BLaER1 treated with 17β-estradiol and CSF1 and Interleukin-3, amounts not matched to agents 10 nM and 100 nM (cell line): ENCODE measurements around the gene COL9A3.

ENCODE experiments used
- H3K27ac ChIP-seq, 11 experiments: shearing (Covaris generic); formaldehyde crosslinking; 2 replicates each; pipeline ENCODE4 v1.8.1; 2022
- H3K27me3 ChIP-seq, 11 experiments: shearing (Covaris generic); formaldehyde crosslinking; 2 replicates each; pipeline ENCODE4 v1.8.1; 2022
- H3K36me3 ChIP-seq, 11 experiments: shearing (Covaris generic); formaldehyde crosslinking; 2 replicates each; pipeline ENCODE4 v1.8.1; 2022
- H3K4me1 ChIP-seq, 10 experiments: shearing (Covaris generic); formaldehyde crosslinking; 2 replicates each; pipeline ENCODE4 v1.8.1; 2022
- H3K4me2 ChIP-seq, 11 experiments: shearing (Covaris generic); formaldehyde crosslinking; 2 replicates each; pipeline ENCODE4 v1.8.1; 2022
- H3K4me3 ChIP-seq, 10 experiments: shearing (Covaris generic); formaldehyde crosslinking; 2 replicates each; pipeline ENCODE4 v1.8.1; 2022
- H3K9ac ChIP-seq, 11 experiments: shearing (Covaris generic); formaldehyde crosslinking; 2 replicates each; pipeline ENCODE4 v1.8.1; 2022
- H3K9me3 ChIP-seq, 11 experiments: shearing (Covaris generic); formaldehyde crosslinking; replicated peaks in 1 of 11; 2 replicates each; pipeline ENCODE4 v1.8.1; 2022
- H4K20me1 ChIP-seq, 11 experiments: shearing (Covaris generic); formaldehyde crosslinking; 2 replicates each; pipeline ENCODE4 v1.8.1; 2022
- Cebpa-rat ChIP-seq, 11 experiments: shearing (Covaris generic); IDR thresholded peaks; 2 replicates each; pipeline ENCODE4 v1.8.1; 2022

Gene COL9A3

GRCh38 chr20:62832212-62832922 lies 15.5 kb downstream of the COL9A3 start:
- H3K9me3 ChIP-seq: peaks cover 0 to 9% (median 0%) of the 10 kb centered on the region in 11 experiments; a peak in 1 of 22 replicates
- peak overlapping the region in 9 of 11 experiments; percentile 18 to 72 (median 61); a peak in 16 of 22 replicates for H3K27ac ChIP-seq
- H3K27me3 ChIP-seq: peaks cover 0 to 5% (median 0%) of the 10 kb centered on the region in 11 experiments; a peak in 2 of 22 replicates
- H3K4me2 ChIP-seq: peak overlapping the region; percentile 67 to 99 (median 93)
- peaks cover 0 to 11% (median 0%) of the 10 kb centered on the region in 11 experiments; a peak in 3 of 22 replicates for H3K36me3 ChIP-seq
- TF ChIP-seq Cebpa-rat (IDR thresholded peaks at IDR 0.05): no peak
- H3K9ac ChIP-seq: peak overlapping the region in 10 of 11 experiments; percentile 11 to 75 (median 46); a peak in 16 of 22 replicates
- peaks cover 56 to 98% (median 93%) of the 10 kb centered on the region in 10 experiments for H3K4me1 ChIP-seq
- 0 out of 22 replicates have a peak, but pooled peaks cover 0 to 7% (median 0%) of the 10 kb centered on the region in 11 experiments for H4K20me1 ChIP-seq
- H3K4me3 ChIP-seq: peak overlapping the region in 8 of 10 experiments; percentile 14 to 52 (median 20); a peak in 10 of 20 replicates

DNA sequence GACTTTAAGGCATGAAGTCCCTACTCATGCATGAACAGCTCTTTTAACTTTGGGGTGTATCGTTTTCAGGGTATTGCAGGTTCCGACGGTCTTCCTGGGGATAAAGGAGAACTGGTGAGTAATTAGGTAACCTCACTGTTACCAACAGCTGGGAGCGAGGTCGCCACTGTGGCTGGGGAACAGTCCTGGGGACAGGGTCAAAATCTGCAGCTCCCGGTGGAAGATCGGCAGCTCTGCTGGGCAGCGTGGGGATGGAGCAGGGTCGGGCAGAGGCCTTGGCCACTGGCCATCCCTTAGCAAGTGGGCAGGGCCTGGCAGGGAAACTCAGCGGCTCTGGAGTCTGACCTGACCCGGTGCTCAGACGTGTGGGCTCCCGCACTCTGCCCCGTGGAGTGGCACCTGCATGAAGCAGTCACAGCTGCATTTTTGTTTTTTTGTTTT lies 16.1 kb downstream of the COL9A3 start:
- no peak for TF ChIP-seq Cebpa-rat (IDR thresholded peaks at IDR 0.05)
- Histone ChIP-seq H4K20me1 (0 out of 22 replicates have a peak, but pooled peaks cover 0 to 7% (median 0%) of the 10 kb centered on the region in 11 experiments), H3K27me3 (peaks cover 0 to 5% (median 0%) of the 10 kb centered on the region in 11 experiments; a peak in 2 of 22 replicates), H3K4me1 (peaks cover 60 to 98% (median 96%) of the 10 kb centered on the region in 10 experiments), H3K4me2 (peak overlapping the region; percentile 67 to 99 (median 93)), H3K4me3 (peak overlapping the region in 8 of 10 experiments; percentile 14 to 52 (median 20); a peak in 9 of 20 replicates), H3K9ac (peak overlapping the region in 7 of 11 experiments; percentile 39 to 75 (median 61); a peak in 12 of 22 replicates), H3K27ac (peak overlapping the region in 9 of 11 experiments; percentile 18 to 72 (median 51); a peak in 15 of 22 replicates), H3K36me3 (peaks cover 0 to 11% (median 0%) of the 10 kb centered on the region in 11 experiments; a peak in 3 of 22 replicates), H3K9me3 (peaks cover 0 to 9% (median 0%) of the 10 kb centered on the region in 11 experiments; a peak in 1 of 22 replicates)

GRCh38 chr20:62834967-62835730 lies 18.3 kb downstream of the COL9A3 start:
- H4K20me1 ChIP-seq: 0 out of 22 replicates have a peak, but pooled peaks cover 0 to 7% (median 0%) of the 10 kb centered on the region in 11 experiments
- H3K4me2 ChIP-seq: peak overlapping the region in 8 of 11 experiments; percentile 20 to 99 (median 72); a peak in 12 of 22 replicates
- H3K4me3 ChIP-seq: no peak overlapping the region
- H3K36me3 ChIP-seq: peaks cover 0 to 14% (median under 1%) of the 10 kb centered on the region in 11 experiments; a peak in 7 of 22 replicates
- peaks cover 56 to 86% (median 84%) of the 10 kb centered on the region in 10 experiments for H3K4me1 ChIP-seq
- H3K27me3 ChIP-seq: peaks cover 0 to 5% (median 0%) of the 10 kb centered on the region in 11 experiments; a peak in 2 of 22 replicates
- TF ChIP-seq Cebpa-rat (IDR thresholded peaks at IDR 0.05): no peak
- H3K9ac ChIP-seq: no peak overlapping the region
- peaks cover 0 to 9% (median 0%) of the 10 kb centered on the region in 11 experiments; a peak in 1 of 22 replicates for H3K9me3 ChIP-seq
- H3K27ac ChIP-seq: no peak overlapping the region

GRCh38 chr20:62835931-62836861 lies 19.3 kb downstream of the COL9A3 start:
- H3K4me1 ChIP-seq: peaks cover 48 to 77% (median 75%) of the 10 kb centered on the region in 10 experiments
- no peak for TF ChIP-seq Cebpa-rat (IDR thresholded peaks at IDR 0.05)
- H3K27me3 ChIP-seq: 0 out of 22 replicates have a peak, but pooled peaks cover 0 to 4% (median 0%) of the 10 kb centered on the region in 11 experiments
- H4K20me1 ChIP-seq: 0 out of 22 replicates have a peak, but pooled peaks cover 0 to 7% (median 0%) of the 10 kb centered on the region in 11 experiments
- H3K27ac ChIP-seq: peak overlapping the region in 5 of 11 experiments; percentile 0 to 40 (median 21); a peak in 5 of 22 replicates
- peaks cover 0 to 24% (median 10%) of the 10 kb centered on the region in 11 experiments; a peak in 9 of 22 replicates for H3K36me3 ChIP-seq
- no peak overlapping the region for H3K4me3 ChIP-seq
- H3K9ac ChIP-seq: peak overlapping the region in 1 of 11 experiments; percentile 13; a peak in 2 of 22 replicates
- peaks cover 0 to 9% (median 0%) of the 10 kb centered on the region in 11 experiments; a peak in 1 of 22 replicates for H3K9me3 ChIP-seq
- peak overlapping the region; percentile 50 to 99 (median 76) for H3K4me2 ChIP-seq

DNA sequence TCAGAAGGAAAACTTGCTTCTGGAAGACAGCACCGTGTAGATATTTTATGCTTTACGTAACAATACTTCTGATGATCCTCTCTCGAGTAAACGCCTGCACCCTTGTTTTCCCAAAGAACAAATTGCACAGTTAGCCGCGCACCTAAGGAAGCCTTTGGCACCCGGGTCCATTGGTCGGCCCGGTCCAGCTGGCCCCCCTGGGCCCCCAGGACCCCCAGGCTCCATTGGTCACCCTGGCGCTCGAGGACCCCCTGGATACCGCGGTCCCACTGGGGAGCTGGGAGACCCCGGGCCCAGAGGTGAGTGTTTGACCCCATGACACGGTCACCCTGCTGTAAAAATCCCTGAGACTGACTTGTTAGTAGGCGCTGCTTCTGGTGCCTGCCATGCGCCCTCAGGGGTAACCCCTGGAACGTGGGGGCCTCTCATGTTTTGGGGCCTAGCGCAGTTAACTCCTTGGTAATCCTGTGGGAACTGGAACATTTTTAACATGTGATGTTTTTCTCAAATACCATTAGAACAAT lies 20.2 kb downstream of the COL9A3 start:
- Histone ChIP-seq H3K9me3 (peaks cover 0 to 9% (median 0%) of the 10 kb centered on the region in 11 experiments; a peak in 1 of 22 replicates), H4K20me1 (0 out of 22 replicates have a peak, but pooled peaks cover 0 to 5% (median 0%) of the 10 kb centered on the region in 11 experiments), H3K27me3 (0 out of 22 replicates have a peak, but pooled peaks cover 0 to 4% (median 0%) of the 10 kb centered on the region in 11 experiments), H3K4me1 (peaks cover 40 to 69% (median 67%) of the 10 kb centered on the region in 10 experiments), H3K36me3 (peaks cover 0 to 32% (median 10%) of the 10 kb centered on the region in 11 experiments; a peak in 9 of 22 replicates), H3K27ac (peak overlapping the region in 5 of 11 experiments; percentile 2 to 42 (median 21); a peak in 3 of 22 replicates), H3K9ac (no peak overlapping the region), H3K4me3 (no peak overlapping the region), H3K4me2 (peak overlapping the region; percentile 9 to 99 (median 74); a peak in 19 of 22 replicates)
- no peak for TF ChIP-seq Cebpa-rat (IDR thresholded peaks at IDR 0.05)

GRCh38 chr20:62837790-62838127 lies 20.9 kb downstream of the COL9A3 start:
- H3K4me3 ChIP-seq: no peak overlapping the region
- peaks cover 32 to 63% (median 59%) of the 10 kb centered on the region in 10 experiments for H3K4me1 ChIP-seq
- H3K9me3 ChIP-seq: peaks cover 0 to 9% (median 0%) of the 10 kb centered on the region in 11 experiments; a peak in 1 of 22 replicates
- no peak overlapping the region for H3K9ac ChIP-seq
- TF ChIP-seq Cebpa-rat (IDR thresholded peaks at IDR 0.05): no peak; a peak in 1 of 22 replicates
- H3K36me3 ChIP-seq: peaks cover 0 to 32% (median 10%) of the 10 kb centered on the region in 11 experiments; a peak in 9 of 22 replicates
- H3K27me3 ChIP-seq: 0 out of 22 replicates have a peak, but pooled peaks cover 0 to 4% (median 0%) of the 10 kb centered on the region in 11 experiments
- H3K27ac ChIP-seq: peak overlapping the region in 3 of 11 experiments; percentile 19 to 42 (median 21); a peak in 2 of 22 replicates
- peak overlapping the region; percentile 28 to 99 (median 68) for H3K4me2 ChIP-seq
- no peaks in the 10 kb centered on the region for H4K20me1 ChIP-seq
